Activated CD8-positive, alpha-beta memory T cell treated with anti-CD3 and anti-CD28 coated beads, Interleukin-2, amount 50 U/mL, for 48 hours (primary cell): ENCODE results near the gene DLGAP4.
"Not testable (repeated sequence)": the region's sequence is repeated elsewhere in the genome, so short reads cannot be mapped to it uniquely, and the experiment has no call there.

Source experiments
- DNase-seq: peaks from one replicate; pipeline ENCODE4 v3.0.0-alpha.2; 2020

Gene DLGAP4

DNA sequence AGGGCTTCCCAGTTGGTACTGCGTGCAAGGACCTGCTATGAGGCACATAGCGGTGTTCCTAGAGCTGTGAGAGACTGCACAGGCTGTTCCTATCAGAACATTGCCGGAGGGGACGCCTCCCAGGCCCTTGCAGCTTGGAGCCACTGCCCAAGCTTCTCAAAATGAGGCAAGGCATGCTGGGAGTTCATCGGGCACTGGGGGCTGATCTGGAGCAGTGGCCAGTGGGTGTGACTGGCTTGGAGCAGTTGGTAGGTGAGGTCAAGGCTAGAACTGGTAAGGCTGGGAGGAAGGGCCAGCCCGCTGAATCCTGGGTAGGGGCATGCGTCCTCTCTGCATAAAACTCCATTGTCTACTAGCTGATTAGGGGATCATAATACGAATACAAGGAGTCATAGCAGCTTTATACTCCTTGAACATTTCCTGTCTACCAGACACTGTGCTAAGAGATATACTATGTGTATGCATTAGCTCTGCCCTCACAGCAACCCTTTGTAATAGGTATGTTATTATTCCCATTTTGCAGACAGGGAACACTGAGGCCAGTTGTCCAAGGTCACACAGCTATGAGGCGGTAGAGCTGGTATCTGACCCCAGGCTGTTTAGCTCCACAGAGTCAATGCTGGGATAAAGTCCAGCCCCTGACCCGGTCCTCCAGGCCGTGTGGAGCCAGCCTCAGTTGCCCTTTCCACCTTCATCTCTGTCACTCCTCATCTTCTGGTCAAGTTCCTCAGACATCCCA is 53.7 kb downstream of the DLGAP4 start:
- no peak for DNase-seq

DNA sequence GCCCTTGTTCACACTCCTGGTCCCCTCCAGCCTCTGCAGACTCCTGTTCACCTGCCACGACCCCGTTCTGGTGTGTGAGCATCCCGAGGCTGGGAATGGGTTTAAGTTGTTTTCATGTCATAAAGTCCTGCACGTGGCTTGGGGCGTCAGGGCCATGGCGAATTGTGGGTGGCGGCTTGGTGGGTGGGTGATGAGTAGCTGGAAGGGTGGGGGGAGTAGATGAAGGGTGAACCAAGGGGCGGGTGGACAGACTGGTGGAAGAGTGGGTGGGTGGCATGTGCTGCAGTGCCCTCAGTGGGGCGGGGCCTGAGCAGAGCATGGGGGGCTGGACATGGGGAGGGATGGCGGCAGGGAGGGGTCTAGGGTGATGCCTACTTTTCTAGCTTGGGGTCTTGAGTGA is 54.3 kb downstream of the DLGAP4 start:
- DNase-seq = no peak

DNA sequence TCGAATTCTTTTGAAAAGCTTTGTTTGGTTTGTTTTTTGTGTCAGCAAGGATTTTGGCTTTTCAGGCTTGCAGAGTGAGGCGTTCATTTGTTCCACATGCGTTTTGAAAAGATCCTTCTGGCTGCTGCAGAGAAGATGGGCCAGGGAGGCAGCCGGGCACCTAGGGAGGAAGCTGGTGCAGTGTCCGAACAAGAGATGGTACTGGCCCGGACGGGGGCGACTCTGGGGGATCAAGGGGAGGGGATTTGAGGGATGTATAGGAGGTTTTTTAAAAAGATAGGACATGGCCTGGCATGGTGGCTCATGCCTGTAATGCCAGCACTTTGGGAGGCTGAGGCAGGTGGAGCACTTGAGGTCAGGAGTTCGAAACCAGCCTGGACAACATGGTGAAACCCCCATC is 55.3 kb downstream of the DLGAP4 start:
- DNase-seq = no peak

DNA sequence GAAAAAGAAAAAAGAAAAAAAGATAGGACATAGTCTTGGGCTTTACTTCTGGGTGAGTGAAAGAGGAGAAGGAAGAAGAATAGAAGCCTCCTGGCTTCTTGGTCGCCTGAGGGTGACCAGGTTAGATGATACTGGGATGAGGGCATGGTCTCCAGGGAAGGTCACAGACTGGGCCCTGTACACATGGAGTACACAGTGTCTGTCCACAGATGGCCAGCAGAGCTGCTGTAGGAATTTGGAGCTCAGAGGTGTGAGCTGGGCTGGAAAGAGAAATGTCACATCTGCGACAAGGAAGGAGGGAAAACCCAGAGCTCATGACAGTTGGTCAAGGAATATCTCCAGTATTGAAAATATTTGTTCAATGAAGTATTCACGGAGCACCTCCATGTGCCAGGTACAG is 56.1 kb downstream of the DLGAP4 start:
- no peak for DNase-seq

DNA sequence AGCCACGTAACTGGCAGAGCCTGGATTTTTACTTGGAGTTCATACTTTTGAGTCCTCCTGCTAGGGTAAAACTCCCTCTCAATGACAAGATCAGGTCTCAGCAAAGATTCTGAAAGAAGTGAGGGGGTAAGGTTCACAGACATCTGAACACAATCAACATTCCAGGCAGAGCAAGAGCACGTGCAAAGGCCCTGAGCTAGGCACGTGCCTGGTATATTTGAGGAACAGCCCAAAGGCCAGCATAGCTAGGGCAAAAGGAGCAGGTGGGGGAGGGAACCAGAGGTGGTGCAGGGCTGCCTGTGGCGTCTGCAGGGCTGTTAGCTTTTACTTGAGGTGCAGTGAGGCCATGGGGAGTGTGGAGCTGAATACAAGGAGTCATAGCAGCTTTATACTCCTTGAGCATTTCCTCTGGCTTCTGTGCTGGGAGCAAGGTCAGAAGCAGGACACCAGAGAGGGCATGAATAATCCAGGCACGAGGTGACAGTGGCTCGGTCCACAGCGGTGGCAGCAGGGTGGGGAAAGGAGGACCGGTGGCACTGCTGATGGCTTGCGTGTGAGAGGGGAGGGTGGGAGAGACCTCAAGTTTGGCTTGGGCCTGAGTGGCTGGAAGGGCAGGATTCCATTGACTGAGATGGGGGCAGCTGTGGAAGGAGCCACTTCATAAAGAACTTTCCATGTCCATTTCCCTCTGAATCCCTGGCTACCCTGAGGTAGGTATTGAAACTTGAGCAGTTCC is 57.0 kb downstream of the DLGAP4 start:
- no peak for DNase-seq

DNA sequence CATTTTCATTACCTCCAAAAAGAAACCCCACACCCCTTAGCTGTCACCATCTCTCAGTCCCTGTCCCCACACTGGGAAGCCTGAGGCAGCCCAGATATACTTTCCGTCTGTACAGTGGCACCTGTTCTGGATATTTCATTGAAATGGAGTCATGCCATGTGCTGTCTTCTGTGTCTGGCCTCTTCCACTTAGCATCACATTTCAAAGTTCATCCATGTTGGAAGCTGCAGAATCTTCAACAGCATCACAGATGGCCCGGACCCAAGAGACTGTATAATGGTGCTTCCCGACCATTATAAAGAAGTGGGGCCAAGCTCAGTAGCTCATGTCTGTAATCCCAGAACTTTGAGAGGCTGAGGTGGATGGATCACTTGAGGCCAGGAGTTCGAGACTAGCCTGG is 58.4 kb downstream of the DLGAP4 start:
- no peak for DNase-seq

DNA sequence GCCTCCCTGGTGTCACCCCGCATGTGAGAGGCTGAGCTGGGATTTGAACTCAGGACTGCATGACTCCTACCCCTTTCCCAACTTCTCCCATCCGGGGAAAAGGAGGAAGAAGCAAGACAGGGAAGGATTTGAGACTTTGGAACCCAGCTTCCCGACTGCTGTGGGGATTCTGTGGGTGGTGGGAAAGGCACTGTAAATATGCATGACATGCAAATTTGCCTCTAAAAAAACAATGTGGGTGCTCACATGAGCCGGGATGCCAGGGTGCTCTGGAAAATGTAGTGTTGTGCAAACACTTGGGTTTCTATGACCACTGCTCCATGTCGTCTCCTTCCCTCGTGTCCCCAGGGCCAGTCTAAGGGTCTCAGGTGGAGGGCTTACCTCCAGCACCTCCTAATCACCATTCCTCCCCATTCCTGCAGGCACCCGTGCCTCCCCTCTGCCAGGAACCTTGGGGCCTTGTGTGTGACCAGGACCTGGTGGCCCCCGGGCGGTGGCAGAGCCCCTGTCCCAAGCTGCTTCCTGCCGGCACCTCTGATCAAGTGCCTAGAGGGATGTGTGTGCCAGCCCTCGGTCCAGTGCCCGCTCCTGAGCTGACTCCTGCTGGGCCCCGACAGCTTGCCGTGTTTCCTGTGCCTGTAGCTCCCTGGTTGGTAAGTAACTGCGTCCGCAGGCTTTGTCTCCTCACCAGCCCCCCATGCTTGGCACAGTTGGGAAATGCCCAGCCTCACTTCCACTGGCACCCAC is 60.7 kb downstream of the DLGAP4 start:
- no peak for DNase-seq

DNA sequence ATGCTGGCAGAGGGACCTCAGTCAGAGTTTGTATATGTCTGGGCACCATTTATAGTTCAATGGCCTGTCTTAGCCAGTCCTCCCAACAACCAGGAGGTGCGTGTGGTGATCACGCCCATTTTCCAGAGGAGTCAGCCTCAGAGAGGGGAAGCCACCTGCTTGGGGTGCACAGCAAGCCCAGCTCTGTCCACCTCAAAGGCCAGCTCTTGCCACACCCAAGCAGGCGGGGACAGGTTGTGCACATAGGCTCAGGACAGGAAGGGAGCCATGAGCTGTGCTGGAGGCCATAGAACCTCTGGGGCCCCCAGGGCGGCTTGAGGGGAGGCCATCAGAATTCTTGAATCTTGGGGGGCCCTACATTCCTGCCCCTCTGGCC is 61.2 kb downstream of the DLGAP4 start:
- no peak for DNase-seq

DNA sequence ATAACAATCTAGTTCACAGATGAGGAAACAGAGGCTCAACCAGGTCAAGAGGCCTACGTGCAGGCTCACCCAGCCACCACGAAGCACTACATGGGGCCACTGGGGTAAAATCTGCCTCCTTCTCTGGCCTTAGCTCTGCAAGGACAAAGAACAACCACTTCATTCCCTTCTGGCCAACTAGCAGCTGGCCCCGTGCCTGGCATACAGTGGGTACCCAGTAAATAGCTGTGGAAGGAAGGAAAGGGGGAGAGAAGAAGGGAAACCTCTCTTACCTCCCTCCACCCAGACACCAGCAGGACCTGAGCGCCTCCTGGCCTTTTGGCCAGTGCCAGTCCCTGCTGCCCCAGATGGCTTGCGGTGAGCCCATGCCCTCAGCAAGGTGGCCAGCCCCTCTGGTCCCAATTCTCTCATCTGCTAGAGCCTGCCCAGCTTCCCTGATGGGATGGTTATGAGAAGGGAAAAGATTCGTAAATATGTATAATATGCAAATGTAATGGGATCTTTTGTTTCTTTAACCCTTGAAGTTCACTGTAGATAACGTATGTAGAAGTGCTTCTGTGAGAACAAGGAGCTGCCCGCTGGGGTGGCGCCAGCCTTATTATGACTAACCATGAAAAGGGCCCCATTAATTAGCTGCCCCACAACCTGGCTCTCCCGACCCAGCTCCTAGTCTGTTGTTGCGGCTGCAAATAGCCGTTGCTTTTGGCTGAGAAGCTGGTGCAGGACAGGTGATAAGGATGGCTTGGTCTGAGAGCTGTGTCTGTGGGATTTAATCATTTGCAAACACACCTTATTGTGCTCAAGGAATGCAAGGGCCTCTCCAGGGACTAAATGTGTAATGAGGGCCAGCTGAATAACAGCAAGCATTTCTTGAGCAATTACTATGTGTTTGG is 62.0 kb downstream of the DLGAP4 start:
- DNase-seq = no peak

DNA sequence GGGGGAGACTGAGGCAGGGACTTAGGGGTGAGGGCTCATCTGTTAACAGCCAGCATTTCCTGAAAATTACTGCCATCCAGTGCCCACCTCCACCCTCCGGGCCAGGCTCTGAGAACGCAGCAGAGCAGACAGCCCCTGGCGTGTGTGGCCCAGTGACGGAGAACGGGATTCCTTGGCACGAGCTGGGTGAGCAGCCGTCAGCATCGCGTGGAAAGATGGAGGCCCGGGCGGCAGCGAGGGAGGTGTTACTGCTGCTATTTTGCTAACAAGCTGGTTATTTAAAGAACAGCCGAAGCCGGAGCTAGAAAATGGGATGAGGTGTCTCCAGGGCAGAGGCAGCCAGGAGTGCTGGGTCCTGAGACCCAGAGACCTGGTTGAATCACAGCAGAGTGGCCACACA is 62.7 kb downstream of the DLGAP4 start:
- no peak for DNase-seq

DNA sequence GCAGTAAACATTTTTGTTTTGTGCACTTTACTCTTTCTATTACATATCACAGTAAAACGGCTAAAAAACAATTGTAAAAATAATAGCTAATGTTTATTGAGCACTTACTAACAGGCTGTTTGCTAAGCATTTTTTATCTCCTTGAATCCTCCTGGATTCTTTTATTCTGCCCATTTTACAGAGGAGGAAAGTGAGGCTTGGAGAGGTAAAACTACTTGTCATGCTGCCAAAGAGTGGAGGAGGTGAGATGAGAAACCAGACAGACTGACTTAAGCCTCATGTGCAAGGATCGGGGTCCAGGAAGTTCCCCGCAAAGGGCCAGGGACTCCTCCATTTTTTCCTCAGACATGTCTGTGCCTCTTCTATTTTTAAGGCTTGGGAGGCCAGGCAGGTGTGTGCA is 63.6 kb downstream of the DLGAP4 start:
- DNase-seq = no peak

DNA sequence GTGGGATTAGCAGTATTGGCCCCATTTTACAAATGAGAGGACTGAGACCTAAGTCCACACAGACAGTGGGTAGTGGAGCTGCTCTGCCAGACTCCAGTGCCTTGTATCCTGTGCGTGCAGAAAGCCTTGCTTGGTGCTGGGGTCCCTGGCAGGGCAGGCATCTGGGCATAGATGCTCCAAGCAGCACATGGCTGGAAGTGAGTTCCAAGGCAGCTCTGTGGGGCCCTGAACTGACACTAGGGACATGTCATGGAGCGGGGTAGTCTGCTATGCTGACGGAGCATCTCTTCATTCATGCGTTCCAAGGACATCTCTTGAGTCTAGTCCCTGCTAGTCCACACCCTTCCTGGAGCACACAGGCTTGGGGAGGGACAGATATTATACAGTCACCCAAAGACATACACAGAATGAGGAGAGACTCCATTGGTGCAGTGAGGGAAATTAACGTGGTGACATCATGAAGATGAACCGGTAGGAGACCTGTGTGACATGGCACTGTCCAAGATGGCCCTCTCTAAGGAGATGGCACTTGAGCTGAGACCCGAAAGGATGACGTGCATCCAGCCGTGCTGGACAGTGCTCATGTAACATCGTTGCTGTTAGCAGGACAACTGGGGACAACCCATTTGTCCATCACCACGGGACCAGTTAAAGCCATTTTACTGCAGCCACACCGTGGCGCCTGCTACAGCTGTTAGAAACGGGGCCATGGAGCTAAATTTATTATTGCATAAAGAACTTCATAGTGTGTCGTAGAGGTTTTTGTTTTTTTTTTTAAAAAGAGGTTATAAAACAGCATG is 65.1 kb downstream of the DLGAP4 start:
- DNase-seq = no peak

DNA sequence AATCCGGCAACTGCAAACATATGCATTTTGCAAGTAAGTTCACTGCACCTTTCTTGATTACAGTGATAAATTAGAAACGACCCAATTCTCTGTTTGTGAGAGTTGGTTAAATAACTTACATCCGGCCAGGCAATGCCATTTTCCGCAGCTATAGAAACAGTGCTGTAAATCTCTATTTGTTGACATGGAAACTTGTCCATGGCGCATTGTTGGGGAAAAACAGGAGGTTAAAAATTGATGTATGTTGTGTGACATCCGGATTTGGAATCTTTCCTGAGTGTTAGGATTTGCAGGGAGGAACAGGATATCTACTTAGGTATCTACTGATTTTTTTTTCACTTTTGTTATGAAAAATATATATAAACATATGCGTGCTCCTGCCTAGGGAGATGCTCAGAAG is 66.5 kb downstream of the DLGAP4 start:
- no peak for DNase-seq

DNA sequence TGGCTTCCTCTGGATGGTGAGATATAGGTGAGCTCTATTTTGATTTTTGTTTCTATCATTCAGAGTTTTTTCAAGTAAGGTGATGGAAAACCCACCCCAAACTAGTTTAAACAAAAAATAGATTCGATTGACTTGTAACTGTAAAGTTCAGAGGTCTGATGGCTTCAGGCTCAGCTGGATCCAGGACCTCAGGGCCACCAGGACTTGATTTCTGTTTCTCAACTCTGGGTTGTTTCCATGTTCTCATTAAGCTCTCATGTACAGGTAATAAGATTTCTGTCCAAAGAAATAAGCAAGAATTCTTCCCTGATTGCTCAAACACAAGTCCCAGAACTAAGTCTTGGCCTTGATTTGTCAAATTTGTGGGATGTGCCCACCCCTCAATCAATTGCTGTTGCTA is 67.0 kb downstream of the DLGAP4 start:
- no peak for DNase-seq

DNA sequence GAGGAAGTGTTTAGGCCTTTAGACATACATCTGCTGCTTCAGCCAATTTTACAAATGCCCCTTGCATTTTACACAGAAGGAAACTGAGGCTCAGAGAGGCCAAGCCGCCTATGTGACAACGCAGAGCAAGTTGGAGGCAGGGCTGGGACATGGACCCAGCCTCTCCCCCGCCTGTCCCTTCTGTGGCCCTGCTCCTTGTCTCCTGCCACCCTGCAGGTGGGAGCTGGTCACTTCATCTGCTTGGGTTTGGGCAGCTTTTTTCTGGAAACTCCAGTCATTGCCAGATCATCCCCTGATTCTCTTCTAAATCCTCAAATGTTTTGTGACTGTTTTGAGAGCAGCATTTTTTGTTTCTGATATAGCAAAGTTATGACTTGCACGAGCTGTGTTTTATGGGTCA is 68.9 kb downstream of the DLGAP4 start:
- DNase-seq = no peak

DNA sequence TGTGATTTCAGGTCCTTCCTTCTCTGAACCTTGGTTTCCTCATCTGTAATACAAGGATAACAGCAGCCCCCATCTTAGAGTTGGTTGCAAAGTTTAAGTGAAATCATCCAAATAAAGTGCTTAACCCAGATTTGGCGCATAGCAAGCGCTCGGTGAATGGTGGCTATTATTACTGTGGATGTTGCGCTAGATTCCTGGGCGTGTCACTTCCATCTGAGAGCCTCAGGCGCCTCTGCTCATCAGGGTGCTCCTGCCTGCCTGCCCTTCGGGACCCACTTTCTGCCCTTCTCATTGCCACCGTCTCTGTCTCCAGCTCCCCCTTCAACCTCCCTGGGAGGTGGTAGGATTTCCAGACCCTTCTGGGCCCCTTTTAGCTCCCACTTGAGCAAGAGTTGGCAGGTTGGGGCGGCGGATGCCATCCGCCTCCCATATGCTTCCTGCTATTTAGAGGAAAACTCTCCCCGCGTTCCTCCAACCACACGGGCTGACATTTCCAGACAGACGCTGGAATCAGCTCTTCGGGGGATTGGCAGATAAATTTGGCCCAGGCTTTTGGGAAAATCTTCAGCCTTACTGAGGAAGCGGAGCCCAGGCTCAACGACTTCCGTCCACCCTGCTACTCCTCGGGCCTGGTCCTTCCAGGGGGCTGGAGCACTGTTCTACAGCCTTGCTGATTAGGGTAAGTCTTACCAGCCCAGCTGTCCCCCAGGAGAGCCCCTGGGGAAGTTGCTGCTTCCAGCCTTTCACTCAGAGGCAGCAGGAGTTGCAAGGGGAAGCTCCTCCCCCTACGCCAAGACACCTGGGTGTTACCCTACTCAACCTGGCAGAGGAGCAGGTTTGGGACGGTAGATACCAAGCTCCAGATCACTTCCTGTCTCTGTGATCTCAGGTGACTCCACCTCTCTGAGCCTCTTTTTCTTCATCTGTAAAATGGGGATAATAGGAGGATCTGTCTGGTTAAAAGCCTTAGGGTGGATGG is 71.5 kb downstream of the DLGAP4 start:
- no peak for DNase-seq

DNA sequence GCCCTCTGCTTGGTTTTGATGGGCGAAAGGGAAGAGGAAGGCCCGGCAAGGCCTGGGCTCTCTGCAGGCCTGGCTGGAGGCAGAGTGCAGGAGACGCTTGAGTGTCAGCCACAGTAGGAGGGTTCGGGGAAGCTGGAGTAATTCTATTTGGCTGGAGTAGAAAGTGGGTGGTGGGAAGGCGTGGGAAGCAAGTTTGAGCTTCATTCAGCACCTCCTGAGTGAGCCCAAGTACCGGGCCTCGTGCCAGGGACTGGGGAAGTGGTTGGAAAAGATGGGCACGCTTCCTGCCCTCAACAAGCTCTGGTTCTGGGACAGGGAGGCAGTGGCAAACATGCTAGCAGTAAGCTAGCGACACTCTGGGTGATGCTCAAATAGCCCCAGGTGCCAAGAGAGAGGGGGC is 72.5 kb downstream of the DLGAP4 start:
- DNase-seq = no peak

DNA sequence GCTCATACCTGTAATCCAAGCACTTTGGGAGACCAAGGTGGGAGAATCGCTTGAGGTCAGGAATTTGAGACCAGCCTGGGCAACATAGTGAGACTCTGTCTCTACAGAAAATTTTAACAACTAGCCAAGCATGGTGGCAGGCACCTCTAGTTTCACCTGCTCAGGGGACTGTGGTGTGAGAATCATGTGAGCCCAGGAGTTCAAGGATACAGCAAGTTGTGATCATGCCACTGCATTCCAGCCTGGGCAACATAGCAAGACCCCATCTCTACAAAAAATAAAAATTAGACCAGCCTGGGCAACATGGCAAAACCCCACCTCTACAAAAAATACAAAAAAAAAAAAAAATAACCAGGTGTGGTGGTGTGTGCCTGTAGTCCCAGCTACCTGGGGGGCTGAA is 73.8 kb downstream of the DLGAP4 start:
- not testable (repeated sequence) for DNase-seq

DNA sequence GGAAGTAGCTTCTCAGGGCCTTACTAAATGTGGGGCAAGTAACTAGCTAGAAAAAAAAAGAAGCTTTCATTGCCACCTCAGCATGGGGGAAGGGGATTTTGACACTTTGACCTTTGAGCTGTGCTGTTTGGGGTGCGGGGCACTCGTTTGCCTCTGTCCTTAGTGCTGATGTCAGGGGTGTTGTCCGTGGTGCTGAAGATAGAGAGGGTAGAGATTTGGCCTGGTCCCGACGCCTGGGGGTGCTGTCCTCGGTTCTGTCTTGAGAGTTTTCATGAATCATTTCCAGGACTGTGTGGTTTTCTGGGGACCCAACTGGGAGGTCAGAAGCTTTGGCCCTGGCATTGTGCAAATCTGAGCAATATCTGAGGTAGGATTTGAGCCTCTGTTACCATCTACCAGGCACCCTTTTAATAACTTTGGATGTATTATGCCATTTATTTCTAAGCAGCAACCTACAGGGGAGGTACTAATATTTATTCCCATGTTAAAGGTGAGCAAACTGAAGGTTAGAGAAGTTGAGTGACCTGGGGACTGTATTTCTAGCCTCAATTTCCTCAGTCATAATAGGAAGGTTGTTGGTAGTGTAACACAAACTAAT is 78.0 kb downstream of the DLGAP4 start:
- peak; percentile 70 for DNase-seq

DNA sequence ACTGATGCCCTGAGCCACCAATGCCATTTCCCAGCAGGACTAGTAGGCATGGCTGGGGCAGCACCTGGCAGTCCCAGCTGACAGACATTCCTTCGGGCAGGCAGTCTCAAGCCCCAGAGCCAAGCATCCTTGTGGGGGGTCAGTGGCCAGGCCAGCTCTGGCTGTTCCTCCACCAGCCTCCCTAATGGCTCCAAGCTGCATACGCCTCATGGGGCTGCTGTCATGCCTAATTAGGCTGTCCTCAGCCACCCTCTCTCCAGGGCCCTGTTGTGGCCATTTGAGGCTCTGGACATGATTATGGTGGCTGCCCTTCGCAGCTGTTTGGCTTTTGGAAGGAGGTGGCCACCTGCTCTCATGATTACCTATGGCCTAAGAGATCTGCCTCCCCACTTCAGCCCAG is 79.4 kb downstream of the DLGAP4 start:
- no peak for DNase-seq
